Psoas muscle (tissue), 8 donors: ENCODE data around the gene OSGIN1. TPM values are rescaled to one million over a fixed set of nuclear protein-coding genes. Genes with fewer than 3 reads are reported as not detected.
"Not testable (repeated sequence)": the region's sequence is repeated elsewhere in the genome, so short reads cannot be mapped to it uniquely, and the experiment has no call there.

Source experiments
- ATAC-seq, 4 donors: fragments of 200-7000 bp; cut with Tn5 transposase; one replicate each; pipeline ENCODE4 v1.9.1; 2020; ENCODE audit warnings: moderate library complexity in 3 of 4, mild to moderate bottlenecking in 2 of 4
- DNase-seq, 2 donors: peaks; one replicate each; pipeline ENCODE4 v3.0.0-alpha.2; 2020
- H3K27ac ChIP-seq: fragments of 200-600 bp; one replicate; pipeline ENCODE4 v1.8.0; 2022
- H3K27me3 ChIP-seq, 3 donors: fragments of 200-600 bp in 1 of 3; one replicate each; pipeline versions ENCODE4 v1.6.1 to v1.8.0; 2013 to 2022; ENCODE audit warnings: low read length in 2 of 3, mild to moderate bottlenecking in 2 of 3, moderate library complexity in 1 of 3; ENCODE audit not compliant: insufficient read depth in 3 of 3
- H3K36me3 ChIP-seq, 2 donors: fragments of 200-600 bp in 1 of 2; one replicate each; pipeline versions ENCODE4 v1.6.1 to v1.8.0; 2013 to 2022; ENCODE audit warnings: low read depth in 1 of 2, mild to moderate bottlenecking in 1 of 2, moderate library complexity in 1 of 2; ENCODE audit not compliant: insufficient read depth in 1 of 2
- H3K4me1 ChIP-seq: fragments of 200-600 bp; one replicate; pipeline ENCODE4 v1.8.0; 2022
- H3K4me3 ChIP-seq: fragments of 200-600 bp; one replicate; pipeline ENCODE4 v1.8.0; 2022; ENCODE audit warnings: mild to moderate bottlenecking
- H3K9me3 ChIP-seq: fragments of 200-600 bp; one replicate; pipeline ENCODE4 v1.8.0; 2022
- WGBS, 3 donors: extraction: QIAGEN DNeasy Blood & Tissue Kit; methylation state at CpG; one replicate each; pipeline versions ENCODE4 v1.1.6 to v1.1.7; 2013; 5-methylcytosine and 5-hydroxymethylcytosine counted together
- intact Hi-C, 2 donors: fragments of 100-400 bp; cut with DNase I; formaldehyde crosslinking; loops; one replicate each; pipeline versions ENCODE4 v1.11.0 to v1.14.2; 2022
- polyA plus RNA-seq, 3 donors: library from polyadenylated mRNA; stranded (reverse); fragments of 200-250 nt; gene quantifications; one replicate each; pipeline ENCODE4 v1.2.3, GENCODE V29; 2013
- total RNA-seq, 4 donors: library from RNA; stranded (reverse); fragmentation: NEBNext Ultra II Directional in 2 of 4; extraction: Animal tissue kit (Norgen Biotek cat#: 25700) in 2 of 4; gene quantifications; one replicate each; pipeline versions ENCODE4 v1.2.1 to v1.2.4, GENCODE V29; 2021 to 2023
- TF ChIP-seq, protein P1 (sequence below): fragments of 200-600 bp; IDR thresholded peaks from one replicate; pipeline ENCODE4 v1.8.0; 2022; ENCODE audit warnings: antibody characterized with exemption
- donor health status: healthy with polysubstance abuse.
- donor health status: DM: no; HTN: no; CAD: no; lungs with moderate emphysema.
- donor health status: Bipolar disorder and iron deficiency.
- donor health status: healthy.
- donor health status: DM: yes; HTN: yes; CAD: no.
- donor health status: DM: no; HTN: no; CAD: no.
- donor health status: DM: no; HTN: no; CAD: no.
- donor health status: DM: yes; HTN: yes; CAD: no.

The OSGIN1 gene
- total and polyA plus RNA-seq, 7 donors: 10.4 to 39.4 (median 25.1) TPM

DNA sequence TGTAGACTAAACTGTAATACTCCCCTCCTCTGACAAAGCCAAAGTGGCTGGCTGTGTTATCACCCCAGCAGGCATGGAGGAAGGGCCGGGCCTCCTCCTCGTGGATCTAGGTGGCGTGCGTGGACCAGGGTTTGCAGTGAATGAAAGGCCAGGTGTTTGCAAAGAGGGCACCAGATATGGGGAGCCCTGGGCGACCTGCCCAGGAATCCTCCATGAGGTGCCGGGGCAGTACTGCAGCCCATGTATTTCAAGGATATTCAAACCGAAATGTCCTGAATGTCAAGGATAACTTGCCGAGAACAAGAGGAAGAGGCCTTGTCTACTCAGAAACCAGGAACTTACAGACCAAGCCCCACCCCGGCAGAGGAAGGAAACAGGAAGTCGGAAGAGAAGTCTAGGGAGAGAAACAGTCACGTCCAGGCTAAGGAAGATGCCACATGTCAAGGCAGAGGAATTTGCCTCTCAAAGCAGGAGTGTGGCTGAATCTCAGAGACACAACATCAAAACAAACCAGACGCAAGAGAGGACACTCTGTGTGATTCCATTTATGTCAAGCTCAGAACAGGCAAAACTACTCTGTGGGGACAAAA lies 13.7 kb upstream of the OSGIN1 start:
- DNase-seq (no peak), ATAC-seq (no peak)
- intact Hi-C loops: no loop called here
- 61 to 64% (median 63%) methylated on average over 12 of the region's 12 CpGs for WGBS, 3 donors
- Histone ChIP-seq H3K4me1 (no peaks in the 10 kb centered on the region), H3K27ac (no peak overlapping the region), H3K27me3 (peaks cover 0 to 9% (median 7%) of the 10 kb centered on the region in 3 donors), H3K4me3 (no peak overlapping the region), H3K36me3 (no peaks in the 10 kb centered on the region), H3K9me3 (no peaks in the 10 kb centered on the region)
- TF ChIP-seq, protein P1, sequence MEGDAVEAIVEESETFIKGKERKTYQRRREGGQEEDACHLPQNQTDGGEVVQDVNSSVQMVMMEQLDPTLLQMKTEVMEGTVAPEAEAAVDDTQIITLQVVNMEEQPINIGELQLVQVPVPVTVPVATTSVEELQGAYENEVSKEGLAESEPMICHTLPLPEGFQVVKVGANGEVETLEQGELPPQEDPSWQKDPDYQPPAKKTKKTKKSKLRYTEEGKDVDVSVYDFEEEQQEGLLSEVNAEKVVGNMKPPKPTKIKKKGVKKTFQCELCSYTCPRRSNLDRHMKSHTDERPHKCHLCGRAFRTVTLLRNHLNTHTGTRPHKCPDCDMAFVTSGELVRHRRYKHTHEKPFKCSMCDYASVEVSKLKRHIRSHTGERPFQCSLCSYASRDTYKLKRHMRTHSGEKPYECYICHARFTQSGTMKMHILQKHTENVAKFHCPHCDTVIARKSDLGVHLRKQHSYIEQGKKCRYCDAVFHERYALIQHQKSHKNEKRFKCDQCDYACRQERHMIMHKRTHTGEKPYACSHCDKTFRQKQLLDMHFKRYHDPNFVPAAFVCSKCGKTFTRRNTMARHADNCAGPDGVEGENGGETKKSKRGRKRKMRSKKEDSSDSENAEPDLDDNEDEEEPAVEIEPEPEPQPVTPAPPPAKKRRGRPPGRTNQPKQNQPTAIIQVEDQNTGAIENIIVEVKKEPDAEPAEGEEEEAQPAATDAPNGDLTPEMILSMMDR: no peak

DNA sequence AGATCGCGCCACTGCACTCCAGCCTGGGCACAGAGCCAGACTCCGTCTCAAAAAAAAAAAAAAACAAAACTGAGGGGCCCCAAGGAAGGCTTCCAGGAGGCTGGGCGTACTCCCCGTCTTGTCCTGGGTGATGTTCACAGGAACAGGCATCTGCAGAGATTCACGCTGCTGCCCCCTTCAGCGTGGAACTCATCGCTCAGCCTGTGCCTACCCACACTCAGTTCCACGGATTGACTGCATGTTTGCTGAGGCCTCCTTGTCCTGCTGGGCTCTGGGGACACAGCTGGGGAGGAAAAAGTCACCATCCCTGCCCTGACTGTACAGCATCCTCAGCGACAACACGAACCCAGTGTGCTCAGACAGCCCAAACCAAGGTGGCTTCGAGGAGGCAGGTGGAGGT lies 12.9 kb upstream of the OSGIN1 start:
- H3K36me3 ChIP-seq: no peaks in the 10 kb centered on the region
- no peak overlapping the region for H3K27ac ChIP-seq
- no peaks in the 10 kb centered on the region for H3K4me1 ChIP-seq
- 64 to 81% (median 69%) methylated on average over 9 to 12 of the region's 12 CpGs for WGBS, 3 donors
- ATAC-seq (peak in 2 of 4 donors; percentile 13 to 14), DNase-seq (no peak)
- no peak overlapping the region for H3K4me3 ChIP-seq
- peaks cover 0 to 9% (median 7%) of the 10 kb centered on the region in 3 donors for H3K27me3 ChIP-seq
- intact Hi-C loops: no loop called here
- TF ChIP-seq, protein P1: no peak
- H3K9me3 ChIP-seq: no peaks in the 10 kb centered on the region

DNA sequence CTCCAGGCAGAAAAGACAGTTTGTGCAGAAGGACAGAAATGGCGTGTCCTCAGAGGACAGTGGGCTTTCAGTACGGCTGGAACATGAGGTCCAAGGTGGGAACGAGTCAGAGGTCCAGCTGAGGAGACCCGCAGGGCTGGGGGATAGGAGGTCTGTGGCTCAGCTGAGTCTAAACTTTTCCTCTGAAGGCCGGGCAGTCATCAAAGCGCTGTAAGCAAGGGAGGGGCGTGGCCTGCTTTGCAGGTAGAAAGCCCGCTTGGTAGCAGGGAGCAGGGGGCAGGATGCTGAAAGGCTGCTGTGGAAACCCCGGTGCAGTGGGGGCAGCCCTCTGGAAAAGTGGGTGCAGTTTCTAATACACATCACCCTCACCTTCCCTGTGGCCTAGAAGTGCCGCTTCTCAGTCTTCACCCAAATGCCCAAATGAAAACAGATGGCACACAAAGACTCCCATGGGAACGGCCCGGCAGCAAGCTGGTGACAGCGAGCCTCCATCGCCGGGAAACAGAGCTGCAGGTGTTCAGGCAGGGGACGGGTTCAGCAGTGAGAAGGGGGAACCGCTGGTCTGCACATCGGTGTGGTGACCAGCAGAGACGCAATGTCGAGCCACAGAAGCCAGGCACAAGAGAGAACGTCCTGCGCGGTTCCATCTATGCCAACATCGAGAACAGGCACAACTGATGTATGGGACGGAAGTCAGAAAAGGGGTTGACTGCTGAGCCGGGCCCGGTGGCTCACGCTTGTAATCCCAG lies 12.2 kb upstream of the OSGIN1 start:
- ATAC-seq: peak in 1 of 4 donors; percentile 7
- Histone ChIP-seq H3K27me3 (peaks cover 0 to 7% (median 6%) of the 10 kb centered on the region in 3 donors), H3K9me3 (no peaks in the 10 kb centered on the region), H3K4me1 (no peaks in the 10 kb centered on the region), H3K36me3 (no peaks in the 10 kb centered on the region), H3K27ac (no peak overlapping the region), H3K4me3 (no peak overlapping the region)
- 59 to 70% (median 66%) methylated on average over 28 of the region's 28 CpGs for WGBS, 3 donors
- no peak for DNase-seq
- TF ChIP-seq, protein P1: no peak
- intact Hi-C loops: no loop called here

DNA sequence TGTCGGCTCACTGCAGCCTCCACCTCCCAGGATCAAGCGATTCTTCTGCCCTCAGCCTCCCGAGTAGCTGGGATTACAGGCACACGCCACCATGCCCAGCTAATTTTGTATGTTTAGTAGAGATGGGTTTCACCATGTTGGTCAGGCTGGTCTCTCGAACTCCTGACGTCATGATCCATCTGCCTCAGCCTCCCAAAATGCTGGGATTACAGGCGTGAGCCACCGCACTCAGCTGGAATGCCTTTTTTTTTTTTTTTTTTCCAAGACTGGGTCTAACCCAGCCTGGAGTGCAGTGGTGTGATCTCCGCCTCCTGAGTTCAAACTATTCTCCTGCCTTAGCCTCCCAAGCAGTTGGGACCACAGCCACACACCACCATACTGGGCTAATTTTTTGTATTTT lies 11.5 kb upstream of the OSGIN1 start:
- DNase-seq, H3K27ac ChIP-seq, H3K36me3 ChIP-seq, H3K4me1 ChIP-seq, H3K9me3 ChIP-seq, H3K27me3 ChIP-seq, H3K4me3 ChIP-seq, ATAC-seq, intact Hi-C loops: not testable (repeated sequence)
- WGBS, 3 donors: 91 to 93% (median 92%) methylated on average over 9 of the region's 9 CpGs

DNA sequence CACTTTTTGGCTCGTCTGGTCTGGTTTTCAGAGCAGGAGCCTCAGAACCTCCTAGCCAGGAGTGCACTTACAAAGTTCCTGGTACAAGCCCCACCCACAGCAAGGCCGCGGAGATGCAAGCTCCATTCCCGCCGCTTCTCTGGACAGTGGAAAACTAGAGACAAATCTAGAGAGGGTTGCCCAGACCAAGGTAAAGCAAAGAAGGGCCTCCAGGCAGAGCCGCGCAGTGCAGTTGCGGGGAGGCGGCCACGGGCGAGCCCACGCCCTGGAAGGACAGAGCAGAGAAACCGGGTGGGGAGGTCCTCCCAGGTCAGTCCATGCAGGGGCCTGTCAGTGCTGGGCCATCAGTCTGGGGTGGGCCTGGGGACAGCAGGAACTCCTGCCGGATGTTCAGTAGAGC lies 11.0 kb upstream of the OSGIN1 start:
- ATAC-seq (no peak), DNase-seq (no peak)
- 88 to 96% (median 90%) methylated on average over 14 of the region's 14 CpGs for WGBS, 3 donors
- H3K27ac ChIP-seq: no peak overlapping the region
- peaks cover 0 to 7% (median 6%) of the 10 kb centered on the region in 3 donors for H3K27me3 ChIP-seq
- H3K4me3 ChIP-seq: no peak overlapping the region
- intact Hi-C loops: no loop called here
- no peaks in the 10 kb centered on the region for H3K4me1 ChIP-seq
- TF ChIP-seq, protein P1: no peak
- H3K36me3 ChIP-seq: no peaks in the 10 kb centered on the region
- H3K9me3 ChIP-seq: no peaks in the 10 kb centered on the region
